Natural killer cell (primary cell): ENCODE data around the gene EPAS1. TPM values are rescaled to one million over a fixed set of nuclear protein-coding genes. Genes with fewer than 3 reads are reported as not detected.

Experiments
- ATAC-seq, 3 donors: fragments of 150-1000 bp in 2 of 3; fragments of 200-7000 bp in 1 of 3; cut with Tn5 transposase; 1 replicate in 1 of 3; 2 replicates in 2 of 3; pipeline ENCODE4 v1.10.0; 2021; ENCODE audit warnings: mild to moderate bottlenecking in 2 of 3, moderate library complexity in 2 of 3
- DNase-seq, 2 donors: peaks; one replicate each; pipeline versions ENCODE4 v3.0.0 to v3.0.0-alpha.2; 2013 to 2021; ENCODE audit warnings: mixed read lengths in 1 of 2
- H3K27ac ChIP-seq: one replicate; pipeline ENCODE4 v1.5.1; 2013; ENCODE audit warnings: mild to moderate bottlenecking, low read length
- H3K27me3 ChIP-seq: one replicate; pipeline ENCODE4 v1.6.1; 2013; ENCODE audit warnings: low read length; ENCODE audit not compliant: control insufficient read depth, insufficient read depth
- H3K36me3 ChIP-seq: one replicate; pipeline ENCODE4 v1.6.1; 2013; ENCODE audit warnings: low read length; ENCODE audit not compliant: control insufficient read depth, insufficient read depth
- H3K4me1 ChIP-seq: one replicate; pipeline ENCODE4 v1.6.1; 2013; ENCODE audit warnings: low read length; ENCODE audit not compliant: control insufficient read depth, insufficient read depth
- H3K4me3 ChIP-seq: one replicate; pipeline ENCODE4 v1.5.1; 2013; ENCODE audit warnings: low read length
- H3K9me3 ChIP-seq: one replicate; pipeline ENCODE4 v1.6.1; 2013; ENCODE audit warnings: low read length; ENCODE audit not compliant: control insufficient read depth, insufficient read depth
- H3K27ac Mint-ChIP-seq, 2 donors: one replicate each; pipeline ENCODE4 v1.8.0; 2022; ENCODE audit warnings: mild to moderate bottlenecking in 2 of 2, mixed read lengths in 2 of 2, moderate library complexity in 1 of 2
- H3K27me3 Mint-ChIP-seq, 2 donors: one replicate each; pipeline ENCODE4 v1.8.0; 2022; ENCODE audit warnings: low read depth in 2 of 2, mixed read lengths in 2 of 2
- H3K36me3 Mint-ChIP-seq: one replicate; pipeline ENCODE4 v1.8.0; 2022; ENCODE audit warnings: mixed read lengths
- H3K4me1 Mint-ChIP-seq, 2 donors: one replicate each; pipeline ENCODE4 v1.8.0; 2022; ENCODE audit warnings: mixed read lengths in 2 of 2
- H3K4me3 Mint-ChIP-seq: one replicate; pipeline ENCODE4 v1.8.0; 2022; ENCODE audit warnings: mild to moderate bottlenecking, moderate library complexity, mixed read lengths
- H3K9me3 Mint-ChIP-seq, 2 donors: one replicate each; pipeline ENCODE4 v1.8.0; 2022; ENCODE audit warnings: mixed read lengths in 2 of 2
- WGBS: methylation state at CpG from one replicate; pipeline ENCODE4 v1.1.7; 2013; ENCODE audit warnings: missing lambda C conversion rate; ENCODE audit not compliant: insufficient coverage; 5-methylcytosine and 5-hydroxymethylcytosine counted together
- intact Hi-C: fragments of 100-400 bp; cut with micrococcal nuclease; formaldehyde crosslinking; loops from one replicate; pipeline ENCODE4 v1.14.2; 2022
- total RNA-seq, 4 donors: library from RNA; stranded (reverse); fragments of 120-200 nt in 1 of 4; gene quantifications; one replicate each; pipeline versions ENCODE4 v1.2.3 to v1.2.4, GENCODE V29; 2013 to 2022
- TF ChIP-seq, protein P1 (sequence below): fragments of 200-600 bp; IDR thresholded peaks from one replicate; pipeline ENCODE4 v1.8.0; 2022; ENCODE audit warnings: antibody characterized with exemption

The EPAS1 gene
- total RNA-seq, 3 donors from 2014 or later (not counting 1 experiment from before 2014, with no cell fraction given), result 2.1 to 61.4 (median 3.6) TPM

DNA sequence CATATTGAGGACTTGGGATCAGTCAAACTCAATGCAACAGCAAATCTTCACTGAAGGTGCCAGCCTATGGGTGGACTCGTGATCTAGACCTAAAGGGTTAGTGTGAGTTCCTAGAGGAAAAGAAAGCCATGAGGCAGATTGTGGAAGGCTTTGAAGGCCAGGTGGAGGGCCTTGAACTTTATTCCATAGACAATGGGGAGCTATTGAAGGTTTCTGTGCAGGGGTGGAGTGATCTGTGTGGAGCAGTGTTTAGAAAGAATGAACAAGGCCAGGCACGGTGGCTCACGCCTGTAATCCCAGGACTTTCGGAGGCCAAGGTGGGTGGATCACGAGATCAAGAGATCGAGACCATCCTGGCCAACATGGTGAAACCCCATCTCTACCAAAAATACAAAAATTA, 61.5 kb downstream of the EPAS1 start:
- H3K27ac Mint-ChIP-seq, result no peak overlapping the region
- TF ChIP-seq, protein P1, sequence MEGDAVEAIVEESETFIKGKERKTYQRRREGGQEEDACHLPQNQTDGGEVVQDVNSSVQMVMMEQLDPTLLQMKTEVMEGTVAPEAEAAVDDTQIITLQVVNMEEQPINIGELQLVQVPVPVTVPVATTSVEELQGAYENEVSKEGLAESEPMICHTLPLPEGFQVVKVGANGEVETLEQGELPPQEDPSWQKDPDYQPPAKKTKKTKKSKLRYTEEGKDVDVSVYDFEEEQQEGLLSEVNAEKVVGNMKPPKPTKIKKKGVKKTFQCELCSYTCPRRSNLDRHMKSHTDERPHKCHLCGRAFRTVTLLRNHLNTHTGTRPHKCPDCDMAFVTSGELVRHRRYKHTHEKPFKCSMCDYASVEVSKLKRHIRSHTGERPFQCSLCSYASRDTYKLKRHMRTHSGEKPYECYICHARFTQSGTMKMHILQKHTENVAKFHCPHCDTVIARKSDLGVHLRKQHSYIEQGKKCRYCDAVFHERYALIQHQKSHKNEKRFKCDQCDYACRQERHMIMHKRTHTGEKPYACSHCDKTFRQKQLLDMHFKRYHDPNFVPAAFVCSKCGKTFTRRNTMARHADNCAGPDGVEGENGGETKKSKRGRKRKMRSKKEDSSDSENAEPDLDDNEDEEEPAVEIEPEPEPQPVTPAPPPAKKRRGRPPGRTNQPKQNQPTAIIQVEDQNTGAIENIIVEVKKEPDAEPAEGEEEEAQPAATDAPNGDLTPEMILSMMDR, result no peak
- no peak for ATAC-seq
- Histone ChIP-seq H3K27me3 (no peaks in the 10 kb centered on the region), H3K4me3 (no peak overlapping the region), H3K27ac (no peak overlapping the region), H3K4me1 (peaks cover 13% of the 10 kb centered on the region), H3K36me3 (no peaks in the 10 kb centered on the region), H3K9me3 (no peaks in the 10 kb centered on the region)
- H3K4me3 Mint-ChIP-seq, result no peak overlapping the region
- intact Hi-C loops, result no loop called here
- no peaks in the 10 kb centered on the region for H3K36me3 Mint-ChIP-seq
- H3K27me3 Mint-ChIP-seq, result peaks cover 0 to 5% of the 10 kb centered on the region in 2 donors
- H3K4me1 Mint-ChIP-seq, result peaks cover 14 to 15% of the 10 kb centered on the region in 2 donors
- no peaks in the 10 kb centered on the region for H3K9me3 Mint-ChIP-seq
- no peak for DNase-seq
- WGBS, result 94% methylated on average over 6 of the region's 6 CpGs

DNA sequence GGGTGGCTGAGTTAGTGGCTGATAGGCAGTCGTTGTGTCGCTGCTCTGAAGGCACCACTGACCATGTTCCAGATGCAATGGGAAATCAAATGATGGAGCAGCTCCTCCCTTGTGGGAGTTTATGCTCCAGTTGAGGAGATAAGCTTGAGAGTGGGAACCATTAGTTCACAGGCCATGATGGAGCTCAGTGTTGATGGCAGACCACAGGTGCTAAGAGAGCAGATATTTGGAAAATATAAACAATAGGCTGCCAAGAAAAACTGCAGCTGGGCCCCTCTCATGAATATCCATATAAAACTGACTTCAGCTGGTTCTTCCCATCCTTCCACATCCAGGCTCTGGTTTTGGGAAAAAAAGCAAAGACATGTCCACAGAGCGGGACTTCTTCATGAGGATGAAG, 63.1 kb downstream of the EPAS1 start:
- Mint-ChIP-seq H3K27ac (no peak overlapping the region), H3K4me3 (no peak overlapping the region), H3K4me1 (peaks cover 18 to 21% of the 10 kb centered on the region in 2 donors), H3K9me3 (no peaks in the 10 kb centered on the region), H3K27me3 (peaks cover 7% of the 10 kb centered on the region in 2 donors), H3K36me3 (no peaks in the 10 kb centered on the region)
- TF ChIP-seq, protein P1, result no peak
- WGBS, result 95% methylated on average over 3 of the region's 3 CpGs
- Histone ChIP-seq H3K4me3 (no peak overlapping the region), H3K27ac (no peak overlapping the region), H3K27me3 (no peaks in the 10 kb centered on the region), H3K9me3 (no peaks in the 10 kb centered on the region), H3K4me1 (peaks cover 12% of the 10 kb centered on the region), H3K36me3 (no peaks in the 10 kb centered on the region)
- DNase-seq, result no peak
- intact Hi-C loops, result no loop called here
- no peak for ATAC-seq

DNA sequence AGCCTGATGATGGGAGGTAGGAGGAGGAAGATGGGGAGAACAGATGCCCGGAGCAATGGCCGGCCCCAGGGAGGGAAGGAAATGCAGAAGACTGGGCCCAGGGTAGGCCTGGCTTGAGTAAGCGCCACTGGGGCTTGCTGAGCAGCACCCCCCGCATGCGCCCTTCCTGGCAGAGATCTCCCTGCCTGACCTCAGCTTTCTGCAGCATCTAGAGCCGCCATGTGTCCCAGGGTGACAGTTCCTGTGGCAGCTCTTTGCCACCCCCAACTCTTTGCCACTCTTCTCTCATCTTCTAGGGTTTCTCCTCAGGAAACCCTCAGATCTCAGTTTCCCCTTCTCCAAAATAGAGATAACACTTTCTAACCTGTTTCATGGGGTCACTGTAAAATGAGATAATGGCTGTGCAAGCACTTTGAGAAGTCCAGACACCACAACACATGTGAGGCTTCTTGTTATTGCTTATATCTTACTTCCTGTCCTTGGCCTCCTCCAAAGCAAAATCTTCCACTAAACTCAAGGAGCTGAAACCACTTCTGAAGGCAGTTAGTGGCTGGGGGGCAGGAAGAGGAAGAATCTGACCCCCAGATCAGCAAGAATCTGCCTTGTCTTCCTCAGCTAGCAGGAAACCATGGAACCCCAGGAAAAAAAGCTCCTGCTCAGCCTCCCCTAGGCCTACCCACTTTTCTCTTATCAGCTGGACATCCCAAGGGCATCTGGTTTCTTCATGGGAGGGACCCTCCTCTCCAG, 64.9 kb downstream of the EPAS1 start:
- ATAC-seq, result peak in 1 of 3 donors; percentile 50
- intact Hi-C loops, result no loop called here
- Mint-ChIP-seq H3K27me3 (peaks cover 9 to 21% of the 10 kb centered on the region in 2 donors), H3K36me3 (no peaks in the 10 kb centered on the region), H3K4me1 (peaks cover 16 to 18% of the 10 kb centered on the region in 2 donors), H3K4me3 (no peak overlapping the region), H3K9me3 (no peaks in the 10 kb centered on the region), H3K27ac (no peak overlapping the region)
- WGBS, result 63% methylated on average over 6 of the region's 6 CpGs
- Histone ChIP-seq H3K9me3 (no peaks in the 10 kb centered on the region), H3K36me3 (no peaks in the 10 kb centered on the region), H3K4me3 (no peak overlapping the region), H3K27ac (no peak overlapping the region), H3K4me1 (peaks cover 12% of the 10 kb centered on the region), H3K27me3 (no peaks in the 10 kb centered on the region)
- TF ChIP-seq, protein P1, result no peak
- DNase-seq, result no peak

DNA sequence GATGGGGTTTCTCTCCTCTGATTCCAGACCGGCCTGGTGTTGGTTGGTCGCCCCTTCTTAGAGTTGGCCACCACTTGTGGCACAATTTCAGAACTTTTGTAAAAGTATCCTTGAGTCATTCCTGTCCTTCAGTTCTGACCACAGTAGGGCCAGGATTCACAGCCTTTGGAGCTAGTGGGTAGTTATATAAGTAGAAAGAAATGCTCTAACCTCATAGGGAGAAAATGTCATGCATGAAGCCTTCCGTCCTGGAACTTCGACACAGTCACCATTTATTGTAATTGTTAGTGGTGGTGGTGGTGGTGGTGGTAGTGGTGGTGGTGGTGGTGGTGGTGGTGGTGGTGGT, 65.4 kb downstream of the EPAS1 start:
- intact Hi-C loops, result no loop called here
- H3K4me1 ChIP-seq, result peaks cover 12% of the 10 kb centered on the region
- WGBS, result 77% methylated on average over 4 of the region's 4 CpGs
- H3K4me3 Mint-ChIP-seq, result no peak overlapping the region
- TF ChIP-seq, protein P1, result no peak
- H3K27me3 Mint-ChIP-seq, result peaks cover 8 to 21% of the 10 kb centered on the region in 2 donors
- no peaks in the 10 kb centered on the region for H3K36me3 ChIP-seq
- ATAC-seq (no peak), DNase-seq (no peak)
- H3K4me3 ChIP-seq, result no peak overlapping the region
- no peaks in the 10 kb centered on the region for H3K36me3 Mint-ChIP-seq
- no peaks in the 10 kb centered on the region for H3K9me3 Mint-ChIP-seq
- no peaks in the 10 kb centered on the region for H3K9me3 ChIP-seq
- no peak overlapping the region for H3K27ac ChIP-seq
- H3K4me1 Mint-ChIP-seq, result peaks cover 16 to 20% of the 10 kb centered on the region in 2 donors
- H3K27ac Mint-ChIP-seq, result no peak overlapping the region
- no peaks in the 10 kb centered on the region for H3K27me3 ChIP-seq
